Psoas muscle (tissue), 8 donors: ENCODE data around the gene IL36B. TPM values are rescaled to one million over a fixed set of nuclear protein-coding genes. Genes with fewer than 3 reads are reported as not detected.

Source experiments
- ATAC-seq, 4 donors: fragments of 200-7000 bp; cut with Tn5 transposase; one replicate each; pipeline ENCODE4 v1.9.1; 2020; ENCODE audit warnings: moderate library complexity in 3 of 4, mild to moderate bottlenecking in 2 of 4
- DNase-seq, 2 donors: peaks; one replicate each; pipeline ENCODE4 v3.0.0-alpha.2; 2020
- H3K27ac ChIP-seq: fragments of 200-600 bp; one replicate; pipeline ENCODE4 v1.8.0; 2022
- H3K27me3 ChIP-seq, 3 donors: fragments of 200-600 bp in 1 of 3; one replicate each; pipeline versions ENCODE4 v1.6.1 to v1.8.0; 2013 to 2022; ENCODE audit warnings: low read length in 2 of 3, mild to moderate bottlenecking in 2 of 3, moderate library complexity in 1 of 3; ENCODE audit not compliant: insufficient read depth in 3 of 3
- H3K36me3 ChIP-seq, 2 donors: fragments of 200-600 bp in 1 of 2; one replicate each; pipeline versions ENCODE4 v1.6.1 to v1.8.0; 2013 to 2022; ENCODE audit warnings: low read depth in 1 of 2, mild to moderate bottlenecking in 1 of 2, moderate library complexity in 1 of 2; ENCODE audit not compliant: insufficient read depth in 1 of 2
- H3K4me1 ChIP-seq: fragments of 200-600 bp; one replicate; pipeline ENCODE4 v1.8.0; 2022
- H3K4me3 ChIP-seq: fragments of 200-600 bp; one replicate; pipeline ENCODE4 v1.8.0; 2022; ENCODE audit warnings: mild to moderate bottlenecking
- H3K9me3 ChIP-seq: fragments of 200-600 bp; one replicate; pipeline ENCODE4 v1.8.0; 2022
- CTCF ChIP-seq: fragments of 200-600 bp; IDR thresholded peaks from one replicate; pipeline ENCODE4 v1.8.0; 2022; ENCODE audit warnings: antibody characterized with exemption
- WGBS, 3 donors: extraction: QIAGEN DNeasy Blood & Tissue Kit; methylation state at CpG; one replicate each; pipeline versions ENCODE4 v1.1.6 to v1.1.7; 2013; 5-methylcytosine and 5-hydroxymethylcytosine counted together
- intact Hi-C, 2 donors: fragments of 100-400 bp; cut with DNase I; formaldehyde crosslinking; loops; one replicate each; pipeline versions ENCODE4 v1.11.0 to v1.14.2; 2022
- polyA plus RNA-seq, 3 donors: library from polyadenylated mRNA; stranded (reverse); fragments of 200-250 nt; gene quantifications; one replicate each; pipeline ENCODE4 v1.2.3, GENCODE V29; 2013
- total RNA-seq, 4 donors: library from RNA; stranded (reverse); fragmentation: NEBNext Ultra II Directional in 2 of 4; extraction: Animal tissue kit (Norgen Biotek cat#: 25700) in 2 of 4; gene quantifications; one replicate each; pipeline versions ENCODE4 v1.2.1 to v1.2.4, GENCODE V29; 2021 to 2023
- donor health status: healthy with polysubstance abuse.
- donor health status: DM: no; HTN: no; CAD: no; lungs with moderate emphysema.
- donor health status: Bipolar disorder and iron deficiency.
- donor health status: healthy.
- donor health status: DM: yes; HTN: yes; CAD: no.
- donor health status: DM: no; HTN: no; CAD: no.
- donor health status: DM: no; HTN: no; CAD: no.
- donor health status: DM: yes; HTN: yes; CAD: no.

Gene IL36B
- total and polyA plus RNA-seq, 7 donors, result not detected

GRCh38 chr2:113010088-113010487, 42.6 kb downstream of the IL36B start:
- Histone ChIP-seq H3K27me3 (no peaks in the 10 kb centered on the region), H3K9me3 (no peaks in the 10 kb centered on the region), H3K27ac (no peak overlapping the region), H3K4me1 (no peaks in the 10 kb centered on the region), H3K36me3 (no peaks in the 10 kb centered on the region), H3K4me3 (no peak overlapping the region)
- intact Hi-C loops, result no loop called here
- no peak for ATAC-seq
- 25 to 36% (median 29%) methylated on average over 2 of the region's 2 CpGs for WGBS, 3 donors
- DNase-seq, result no peak
- no peak for TF ChIP-seq CTCF

GRCh38 chr2:113009622-113010021, 43.0 kb downstream of the IL36B start:
- TF ChIP-seq CTCF, result no peak
- Histone ChIP-seq H3K36me3 (no peaks in the 10 kb centered on the region), H3K27ac (no peak overlapping the region), H3K27me3 (no peaks in the 10 kb centered on the region), H3K4me1 (no peaks in the 10 kb centered on the region), H3K9me3 (no peaks in the 10 kb centered on the region), H3K4me3 (no peak overlapping the region)
- intact Hi-C loops, result loop anchor here in 1 of 2 donors (1.0 kb wide), 1 partner anchor 14 kb away; no protein-coding TSS in a partner anchor
- WGBS, 3 donors, result 66 to 83% (median 71%) methylated on average over 1 of the region's 1 CpG
- ATAC-seq (no peak), DNase-seq (no peak)

GRCh38 chr2:113007250-113007649, 45.4 kb downstream of the IL36B start:
- WGBS, 3 donors, result 92 to 97% (median 96%) methylated on average over 1 of the region's 1 CpG
- ATAC-seq (no peak), DNase-seq (no peak)
- H3K27ac ChIP-seq, result no peak overlapping the region
- no peak for TF ChIP-seq CTCF
- no peaks in the 10 kb centered on the region for H3K4me1 ChIP-seq
- H3K4me3 ChIP-seq, result no peak overlapping the region
- intact Hi-C loops, result no loop called here
- no peaks in the 10 kb centered on the region for H3K27me3 ChIP-seq
- H3K9me3 ChIP-seq, result no peaks in the 10 kb centered on the region
- H3K36me3 ChIP-seq, result no peaks in the 10 kb centered on the region

GRCh38 chr2:113005030-113005509, 47.6 kb downstream of the IL36B start, which contains the start of gene IL36A:
TSS of gene IL36A (plus strand) at chr2:113005459. CDS start at chr2:113005872, 413 bp downstream.
- intact Hi-C loops, result no loop called here
- no peaks in the 10 kb centered on the region for H3K4me1 ChIP-seq
- DNase-seq, result no peak
- 83 to 88% (median 86%) methylated on average over 3 of the region's 3 CpGs for WGBS, 3 donors
- H3K36me3 ChIP-seq, result no peaks in the 10 kb centered on the region
- H3K9me3 ChIP-seq, result no peaks in the 10 kb centered on the region
- no peak within 1 kb of the TSS for H3K27ac ChIP-seq
- ATAC-seq, result no peak
- no peaks in the 10 kb centered on the region for H3K27me3 ChIP-seq
- no peak within 1 kb of the TSS for H3K4me3 ChIP-seq
- TF ChIP-seq CTCF, result no peak

GRCh38 chr2:113002677-113003076, 50.0 kb downstream of the IL36B start:
- TF ChIP-seq CTCF, result no peak
- Histone ChIP-seq H3K9me3 (no peaks in the 10 kb centered on the region), H3K4me1 (no peaks in the 10 kb centered on the region), H3K36me3 (no peaks in the 10 kb centered on the region), H3K27ac (no peak overlapping the region), H3K27me3 (no peaks in the 10 kb centered on the region), H3K4me3 (no peak overlapping the region)
- ATAC-seq (no peak), DNase-seq (no peak)
- 64 to 70% (median 66%) methylated on average over 2 of the region's 2 CpGs for WGBS, 3 donors
- intact Hi-C loops, result no loop called here
